Dermis microvascular lymphatic vessel endothelial cell (primary cell): Measurements from ENCODE around the gene PHACTR3. TPM values are rescaled to one million over a fixed set of nuclear protein-coding genes. Genes with fewer than 3 reads are reported as not detected.
"Not testable (repeated sequence)": the region's sequence is repeated elsewhere in the genome, so short reads cannot be mapped to it uniquely, and the experiment has no call there.

Experiments
- DNase-seq, 2 donors: peaks; one replicate each; pipeline versions ENCODE4 v3.0.0 to v3.0.0-alpha.2; 2010; ENCODE audit warnings: low read depth in 2 of 2
- total RNA-seq: library from RNA; depleted of rRNA; stranded (reverse); fragments of >200 nt; gene quantifications from 2 replicates; pipeline ENCODE4 v1.2.1, GENCODE V29; 2014

The PHACTR3 gene
- total RNA-seq, 1 donor from 2014 or later: 2.4 TPM

DNA sequence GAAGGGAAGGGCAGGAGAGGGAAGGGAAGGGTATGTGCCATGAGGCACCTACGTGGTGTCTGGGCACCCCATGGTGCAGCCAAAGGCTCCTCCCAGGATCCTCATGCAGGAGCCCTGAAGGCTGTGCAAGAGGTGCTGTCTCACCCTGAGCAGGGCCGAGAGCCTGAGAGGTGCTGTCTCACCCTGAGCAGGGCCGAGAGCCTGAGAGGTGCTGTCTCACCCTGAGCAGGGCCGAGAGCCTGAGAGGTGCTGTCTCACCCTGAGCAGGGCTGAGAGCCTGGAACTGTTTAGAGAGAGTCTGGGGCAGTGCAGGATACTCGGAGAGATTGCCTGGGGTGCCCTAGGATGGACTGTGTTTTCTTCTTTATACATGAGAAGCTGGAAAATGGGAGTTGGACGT is 14.2 kb downstream of the PHACTR3 start:
- DNase-seq: not testable (repeated sequence)

DNA sequence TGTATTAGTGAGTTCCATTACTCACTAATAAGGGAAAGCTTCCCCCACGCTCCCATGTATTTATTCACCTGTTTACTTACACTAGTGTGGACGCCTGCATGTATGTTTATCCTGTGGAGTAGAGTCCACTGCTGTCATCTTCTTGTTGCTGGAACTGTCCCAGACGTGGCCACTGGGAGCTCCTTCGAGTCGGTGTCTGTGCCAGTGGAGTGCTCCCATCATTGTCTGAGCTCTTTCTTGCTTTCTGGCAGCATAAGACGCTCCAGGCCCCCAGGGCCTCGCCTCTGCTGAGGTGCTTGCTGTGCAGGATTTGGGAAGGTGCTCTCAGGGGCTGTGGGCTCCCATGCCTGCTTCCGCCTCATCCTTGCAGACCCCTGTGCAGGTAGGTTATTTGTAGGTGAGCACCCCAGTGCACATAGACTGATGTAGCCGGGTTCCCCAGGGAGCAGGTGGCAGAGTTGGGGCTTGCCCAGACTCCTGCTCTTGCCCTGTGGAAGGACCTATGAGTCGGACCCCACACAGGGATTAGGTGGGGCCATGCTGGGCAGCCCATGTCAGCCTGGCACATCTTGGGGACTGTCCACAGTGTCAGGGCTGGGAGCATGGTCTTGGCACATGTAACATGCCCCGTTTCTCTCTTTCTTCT is 16.6 kb downstream of the PHACTR3 start:
- no peak for DNase-seq

DNA sequence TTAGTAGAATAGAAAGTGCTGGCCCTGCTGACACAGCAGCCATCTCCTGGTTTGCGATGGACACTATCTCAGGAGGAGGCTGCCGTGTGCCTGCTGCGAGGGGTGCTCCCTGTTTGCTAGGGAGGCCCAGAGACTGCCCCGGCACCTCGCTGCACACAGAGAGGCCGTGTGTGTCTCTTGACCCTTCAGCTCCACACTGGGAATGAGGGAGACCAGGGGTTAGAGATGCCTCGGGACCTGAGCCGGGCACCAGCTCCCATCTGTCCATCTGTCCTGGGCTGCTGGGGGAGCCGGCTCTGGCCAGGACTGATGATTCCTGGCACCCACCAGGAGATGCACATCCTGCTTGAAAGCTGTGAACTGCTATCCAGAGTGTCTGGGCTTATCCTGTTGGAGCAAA is 18.2 kb downstream of the PHACTR3 start:
- no peak for DNase-seq

DNA sequence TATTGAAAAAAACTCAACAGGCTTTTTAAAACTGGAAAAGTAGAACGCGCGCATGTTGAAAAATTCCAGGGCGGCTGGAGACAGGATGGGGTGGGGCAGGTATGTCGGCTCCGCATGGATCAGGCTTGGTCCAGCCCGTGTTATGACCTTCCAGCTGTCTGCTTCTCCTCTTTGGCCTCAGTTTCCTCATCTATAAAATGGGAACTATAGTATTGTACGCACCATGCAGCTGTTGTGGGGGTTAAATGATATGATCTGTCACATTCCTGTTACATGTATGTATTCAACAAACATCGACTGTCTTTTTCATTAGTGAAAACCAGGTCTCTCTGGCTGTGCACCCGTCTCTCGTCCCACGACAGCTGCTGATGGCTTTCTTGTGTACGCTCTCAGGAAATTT is 18.8 kb downstream of the PHACTR3 start:
- no peak for DNase-seq

DNA sequence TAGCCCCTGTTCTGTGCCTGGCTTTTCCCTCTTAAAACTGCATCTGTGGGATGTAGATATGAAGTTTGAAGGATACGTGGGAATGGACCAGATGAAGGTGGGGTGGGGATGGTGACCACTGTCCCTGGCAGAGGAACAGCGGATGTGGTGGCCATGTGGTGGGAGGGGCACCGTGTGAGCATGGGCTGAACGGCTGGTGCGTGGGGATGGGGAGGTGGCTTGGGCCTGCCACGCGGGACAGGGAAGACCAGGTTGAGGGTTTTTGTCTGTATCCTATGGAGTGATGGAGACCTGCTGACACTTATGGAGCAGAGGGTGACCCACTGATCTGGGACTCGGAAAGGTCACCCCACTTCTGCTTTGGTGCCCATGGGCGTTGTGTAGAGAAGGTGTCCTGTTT is 19.2 kb downstream of the PHACTR3 start:
- DNase-seq: no peak

DNA sequence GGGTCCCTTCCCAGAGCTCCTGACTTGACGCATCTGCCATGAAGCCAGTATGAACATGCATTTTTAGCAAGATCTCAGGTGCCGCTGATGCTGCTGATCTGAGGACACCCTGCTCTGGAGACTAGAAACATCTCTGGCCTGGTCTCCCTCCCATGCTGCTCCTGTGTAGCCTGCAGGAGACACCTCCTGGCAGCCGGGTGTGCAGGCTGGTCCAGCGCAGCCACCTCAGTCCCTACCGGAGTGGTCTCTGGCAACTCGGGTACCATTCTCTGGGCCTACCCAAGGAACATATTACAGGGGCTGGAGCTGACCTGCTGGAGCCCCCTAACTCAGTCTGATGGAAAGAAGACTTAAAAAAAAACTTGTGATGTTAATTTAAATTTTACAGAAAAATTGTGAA is 20.1 kb downstream of the PHACTR3 start:
- no peak for DNase-seq

DNA sequence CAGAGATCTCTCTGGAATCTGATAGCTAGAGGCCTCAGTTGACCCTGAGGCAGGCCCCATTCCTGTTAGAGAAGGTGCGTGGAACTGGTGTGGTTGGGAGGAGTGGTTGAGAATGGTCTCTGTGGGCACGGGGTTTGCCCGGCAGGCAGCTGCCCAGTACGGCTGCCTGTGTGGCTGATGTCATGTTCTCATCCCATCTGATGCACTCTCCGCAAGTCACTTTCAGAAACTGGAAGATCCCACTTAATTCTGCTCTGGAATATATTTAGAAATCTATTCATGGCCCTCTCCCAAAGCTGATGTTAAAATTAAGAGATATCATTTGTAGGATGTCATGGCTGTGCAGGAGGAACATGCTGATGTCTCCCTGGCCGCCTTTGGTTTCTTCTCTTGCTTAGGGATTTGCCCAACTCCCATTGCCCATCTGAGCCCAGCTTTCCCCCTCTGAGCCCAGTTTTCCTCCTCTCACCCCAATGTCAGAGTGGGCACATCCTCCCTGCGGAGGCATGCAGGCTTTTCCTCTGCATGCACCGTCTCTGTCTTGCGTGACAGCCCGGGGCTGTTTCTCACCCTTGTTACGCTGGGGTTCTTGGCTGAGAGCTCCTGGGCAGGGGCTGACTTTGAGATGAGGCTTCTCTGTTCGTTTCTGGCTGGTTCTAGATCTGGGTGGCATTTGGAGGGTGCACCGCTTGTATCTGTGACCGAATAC is 21.0 kb downstream of the PHACTR3 start:
- no peak for DNase-seq

DNA sequence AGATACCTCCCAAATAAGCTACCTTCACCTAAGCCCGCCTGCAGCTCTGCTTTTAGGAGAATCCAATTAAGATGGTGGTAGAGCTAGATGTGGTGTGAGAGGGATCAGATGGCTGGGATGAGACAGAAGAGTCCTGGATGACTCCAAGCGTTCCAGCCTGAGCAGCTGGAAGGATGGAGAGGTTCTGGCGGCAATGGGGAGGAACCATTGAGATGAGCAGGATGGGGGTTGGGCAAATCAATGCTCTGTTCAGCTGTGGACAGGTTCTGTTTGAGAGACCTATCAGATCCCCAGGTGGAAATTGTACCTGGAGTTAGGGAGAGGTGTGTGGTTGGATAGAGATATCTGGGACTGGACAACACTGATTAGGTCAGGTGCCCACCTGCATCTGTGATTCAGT is 23.0 kb downstream of the PHACTR3 start:
- no peak for DNase-seq

DNA sequence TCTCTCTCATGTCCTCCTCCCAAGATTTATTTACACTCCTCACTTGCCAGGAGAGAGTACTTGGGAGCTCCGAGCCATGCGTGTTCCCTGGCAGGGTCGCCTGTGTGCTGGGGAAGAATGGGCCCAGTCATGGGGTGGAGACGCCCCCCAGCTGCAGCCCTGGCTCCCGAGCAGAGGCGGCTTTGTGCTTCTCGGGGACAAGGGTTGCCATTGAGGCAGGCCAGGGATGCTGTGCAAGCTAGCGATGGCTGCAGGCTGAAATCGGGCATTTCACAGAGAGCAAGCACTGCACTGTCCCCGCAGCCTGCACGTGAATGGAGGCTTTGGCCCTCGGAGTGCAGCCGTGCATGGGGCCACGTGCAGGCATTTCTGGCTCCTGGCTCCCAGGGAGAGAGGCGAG is 23.8 kb downstream of the PHACTR3 start:
- DNase-seq: no peak

DNA sequence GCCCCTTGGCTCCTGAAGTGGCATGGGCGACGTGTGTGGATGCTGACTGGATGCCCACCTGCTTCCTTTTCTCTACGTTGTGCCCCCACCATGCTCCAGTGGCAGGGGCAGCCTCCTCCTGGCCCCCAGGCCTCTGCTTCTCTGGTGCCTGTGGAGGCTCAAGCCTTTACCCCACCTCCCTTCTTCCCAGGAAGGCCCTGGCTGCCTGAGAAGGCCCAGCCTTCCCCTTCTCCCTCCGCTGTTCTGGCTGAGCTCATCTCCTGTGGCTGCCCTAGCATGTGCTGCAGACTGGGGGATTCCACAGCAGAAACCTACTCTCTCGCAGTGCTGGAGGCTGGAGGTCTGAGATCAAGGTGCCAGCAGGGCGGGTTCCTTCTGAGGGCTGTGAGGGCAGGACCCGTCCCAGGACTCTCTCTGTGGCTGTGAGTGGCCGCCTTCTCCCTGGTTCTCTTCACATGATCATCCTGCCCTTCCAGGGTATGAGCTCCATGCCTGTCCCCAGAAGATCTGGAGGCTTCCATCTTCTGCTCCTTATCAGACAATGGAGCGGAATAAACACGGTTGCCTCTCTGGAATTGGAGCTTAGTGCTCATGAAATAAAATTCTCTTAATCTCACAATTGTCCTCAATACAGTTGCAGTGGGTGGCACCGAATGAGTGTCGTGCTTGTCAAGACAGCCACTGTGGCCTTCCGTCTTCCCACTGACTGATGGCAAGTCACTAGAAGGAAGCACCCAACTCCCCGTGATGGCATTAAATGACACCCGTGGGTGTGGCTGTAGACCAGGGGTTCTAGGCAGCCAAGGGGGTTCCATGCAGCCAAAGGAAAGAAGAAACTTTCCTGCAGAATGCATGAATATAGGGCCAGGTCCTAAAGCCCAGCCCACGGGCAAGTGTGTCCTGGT is 25.1 kb downstream of the PHACTR3 start:
- no peak for DNase-seq

DNA sequence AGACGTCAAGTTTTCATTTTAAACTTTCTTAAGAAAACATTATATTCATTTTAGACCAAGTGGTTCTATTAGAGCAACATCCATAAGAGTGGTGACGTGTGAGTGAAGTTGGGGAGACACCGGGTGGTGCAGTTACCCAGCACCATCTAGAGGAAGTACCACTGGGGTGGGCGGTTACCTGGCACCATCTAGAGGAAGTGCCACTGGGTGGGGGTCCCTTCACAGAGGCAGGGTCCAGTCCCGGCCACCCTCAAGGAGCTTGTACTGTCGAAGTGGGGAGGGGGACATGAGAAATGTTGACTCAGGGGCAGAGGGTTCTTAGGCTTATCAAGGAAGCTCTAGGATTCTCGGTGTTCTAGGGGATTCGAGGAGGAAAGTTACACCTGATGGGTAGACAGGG is 26.2 kb downstream of the PHACTR3 start:
- DNase-seq: no peak

DNA sequence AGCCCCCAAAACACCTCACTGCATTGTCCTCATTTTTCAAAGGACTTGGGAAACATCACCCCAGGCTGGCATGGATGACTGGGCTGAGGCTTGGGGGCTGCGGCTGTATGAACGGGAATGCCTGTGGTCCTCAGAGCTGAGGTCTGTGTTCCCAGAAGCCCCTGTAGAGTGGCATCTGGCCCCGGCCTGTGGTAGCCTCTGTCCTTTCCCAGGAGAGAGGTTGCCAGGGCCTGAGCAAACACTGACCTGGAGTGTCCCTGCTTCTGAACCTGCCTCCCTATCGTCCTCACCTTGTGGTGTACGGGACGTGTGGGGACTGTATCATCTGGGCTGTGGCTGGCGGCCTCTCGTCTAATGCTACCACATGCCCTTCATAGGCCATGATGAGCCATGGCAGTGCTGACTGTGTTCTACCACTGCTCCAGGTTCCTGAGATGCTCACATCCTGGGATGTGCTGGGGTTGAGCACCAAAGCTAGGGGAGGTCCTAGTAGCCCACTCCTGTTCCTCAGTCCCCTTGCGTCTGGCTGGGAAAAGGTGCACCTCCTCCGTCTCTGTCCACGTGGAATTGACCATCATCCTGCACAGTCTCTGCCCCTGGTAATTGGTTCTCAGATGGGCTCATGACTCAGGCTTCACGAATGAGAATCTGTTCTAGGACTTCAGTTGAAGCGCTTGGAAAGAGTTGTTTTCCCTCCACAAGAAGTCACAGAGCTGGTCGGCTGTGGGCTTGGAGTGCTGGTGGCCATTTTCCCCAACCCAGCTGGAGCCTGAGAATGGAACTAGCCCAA is 27.6 kb downstream of the PHACTR3 start:
- DNase-seq: no peak

DNA sequence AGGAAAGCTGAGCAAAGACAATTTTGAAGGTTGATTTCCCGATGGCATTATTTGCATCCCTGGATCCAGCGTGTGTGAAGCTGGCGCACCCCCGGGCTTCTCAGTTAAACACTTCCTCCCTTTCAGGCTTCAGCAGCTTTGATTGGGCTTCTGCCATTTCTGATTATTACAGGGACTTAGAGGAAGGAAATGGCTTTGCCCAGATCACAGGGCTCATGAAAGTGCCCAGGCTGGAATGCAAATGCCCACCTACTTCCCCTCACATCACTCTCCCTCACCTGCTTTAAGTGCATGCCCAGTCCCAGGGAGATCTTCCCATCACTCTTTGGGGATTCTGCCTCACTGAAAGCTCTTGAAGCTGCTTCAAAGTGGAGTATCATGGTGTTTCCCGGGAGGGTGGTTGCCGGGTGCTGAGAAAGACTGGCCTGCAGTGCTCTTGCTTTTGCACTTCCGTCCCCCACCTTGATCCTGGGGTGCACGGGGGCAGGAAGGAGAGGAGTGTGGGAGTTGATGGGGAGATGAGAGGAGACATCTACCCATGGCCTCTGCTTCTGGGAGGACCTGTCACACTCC is 28.3 kb downstream of the PHACTR3 start:
- no peak for DNase-seq

DNA sequence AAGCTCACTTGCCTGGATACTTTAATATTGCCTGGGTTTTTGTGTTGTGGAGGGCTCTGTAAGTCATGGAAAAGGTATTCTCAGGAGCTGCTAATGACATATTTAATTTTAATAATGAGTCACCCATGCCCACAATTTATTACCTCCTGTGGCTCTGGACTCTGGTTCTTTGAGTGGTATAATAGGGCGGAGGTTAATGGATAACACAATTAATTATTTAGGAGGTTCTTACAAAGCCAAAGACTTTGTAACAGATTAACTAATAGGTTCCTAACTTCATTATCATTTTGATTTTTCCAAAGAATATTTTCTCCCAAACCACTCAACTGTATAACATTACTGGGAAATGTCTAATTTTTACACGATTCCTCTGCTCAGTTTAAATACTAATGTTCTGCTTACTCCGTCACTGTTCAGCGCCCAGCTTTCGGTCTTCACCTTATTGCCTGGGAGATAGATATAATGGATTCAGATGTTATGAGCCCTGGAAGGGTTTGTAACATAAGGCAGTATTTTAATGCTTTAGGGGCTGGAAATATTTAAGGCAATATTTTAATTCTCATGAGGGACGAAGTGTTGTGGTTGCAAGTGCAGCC is 29.4 kb downstream of the PHACTR3 start:
- DNase-seq: no peak

DNA sequence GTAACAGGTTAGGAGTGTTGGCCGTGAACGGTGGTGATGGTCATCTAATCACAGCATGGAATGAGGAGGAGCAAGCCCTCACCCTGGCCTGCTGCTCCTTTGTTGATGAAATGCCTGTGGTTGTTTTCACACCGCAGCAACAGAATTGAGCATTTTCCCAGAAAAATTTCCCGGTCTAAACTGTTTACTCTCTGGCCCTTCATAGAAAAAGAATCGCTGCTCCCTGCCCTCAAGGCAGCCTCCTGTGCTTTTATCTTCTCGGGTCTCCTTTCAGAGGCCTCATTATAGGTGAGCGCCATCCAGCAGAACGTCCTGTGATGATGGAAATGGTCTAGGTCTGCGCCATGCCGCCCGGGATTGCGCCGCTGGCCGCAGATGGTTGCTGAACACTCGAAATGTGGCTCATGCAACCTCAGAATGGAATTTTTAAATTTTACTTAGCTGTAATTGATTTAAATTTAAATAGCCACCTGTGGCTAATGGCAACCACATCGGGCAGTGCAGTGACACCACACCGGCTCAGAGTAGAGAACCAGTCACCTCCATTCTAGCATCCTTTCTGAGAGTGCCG is 30.2 kb downstream of the PHACTR3 start:
- DNase-seq: no peak

DNA sequence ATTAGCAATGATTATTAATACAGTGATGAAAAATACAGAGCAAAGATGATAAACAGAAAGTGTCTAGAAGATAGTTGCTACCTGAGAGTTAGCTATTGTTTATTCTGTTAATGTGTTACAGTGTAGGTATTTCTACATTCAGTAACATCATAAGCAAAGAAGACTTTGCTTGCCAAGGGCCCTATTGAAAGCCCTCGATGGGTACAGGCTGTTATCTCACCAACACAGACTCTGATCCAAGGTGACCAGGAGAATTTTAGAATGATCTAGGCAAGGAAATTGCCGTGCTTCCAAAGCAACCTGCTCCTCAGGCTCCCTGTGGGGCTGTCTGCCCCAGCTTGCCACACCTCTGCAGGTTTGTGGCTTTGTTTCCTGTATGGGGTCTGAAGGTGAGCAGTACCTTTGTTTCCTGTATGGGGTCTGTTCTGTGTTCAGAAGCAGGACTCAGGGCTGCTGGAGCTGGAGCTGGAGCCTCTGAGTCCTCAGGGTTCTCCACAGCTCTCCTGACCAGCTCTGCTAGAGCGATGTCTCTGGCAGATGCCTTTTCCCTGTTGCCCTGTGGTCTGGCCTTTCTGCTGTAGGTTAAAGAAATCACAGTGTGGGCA is 32.5 kb downstream of the PHACTR3 start:
- DNase-seq: no peak

DNA sequence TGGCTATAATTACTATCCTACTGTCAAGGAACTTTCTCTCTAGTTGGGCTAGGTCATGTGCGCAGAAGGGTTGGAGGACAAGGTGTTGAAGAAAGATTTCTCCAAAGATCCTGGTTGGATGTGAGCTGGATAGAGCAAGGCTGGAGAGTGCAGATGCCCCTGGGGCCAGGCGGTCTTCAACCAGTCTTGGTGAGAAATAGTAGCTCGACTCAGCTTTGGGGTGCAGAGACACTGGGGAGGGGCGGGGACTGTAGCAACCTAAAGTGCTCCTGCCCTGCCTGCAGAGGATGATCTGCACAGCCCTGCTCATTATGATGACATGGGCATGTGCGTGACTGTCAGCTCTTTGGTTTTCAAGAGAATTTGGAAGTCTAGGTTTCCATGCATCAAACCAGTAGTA is 35.9 kb downstream of the PHACTR3 start:
- DNase-seq: no peak

DNA sequence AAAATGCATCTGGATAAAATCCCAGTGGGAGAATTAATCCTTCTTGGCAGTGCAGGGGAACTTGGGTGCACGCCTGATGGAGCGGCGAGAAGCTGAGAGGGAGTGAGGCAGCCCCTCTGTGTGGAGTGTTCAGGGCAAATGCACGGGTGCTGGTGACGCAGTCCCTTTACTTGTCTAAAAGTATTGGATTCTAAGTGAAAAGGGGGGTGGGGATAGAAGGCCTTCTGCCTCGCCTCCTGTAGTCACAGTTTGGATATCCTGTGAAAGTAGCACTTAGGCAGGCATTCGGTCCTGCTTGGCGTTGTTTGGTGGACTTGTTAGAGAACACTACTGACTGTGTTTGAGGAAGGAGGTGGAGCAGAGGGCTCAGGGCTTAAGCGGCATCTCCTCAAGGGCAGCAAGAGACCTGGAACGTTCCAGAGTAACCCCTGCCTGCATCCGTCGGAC is 39.3 kb downstream of the PHACTR3 start:
- DNase-seq: no peak

DNA sequence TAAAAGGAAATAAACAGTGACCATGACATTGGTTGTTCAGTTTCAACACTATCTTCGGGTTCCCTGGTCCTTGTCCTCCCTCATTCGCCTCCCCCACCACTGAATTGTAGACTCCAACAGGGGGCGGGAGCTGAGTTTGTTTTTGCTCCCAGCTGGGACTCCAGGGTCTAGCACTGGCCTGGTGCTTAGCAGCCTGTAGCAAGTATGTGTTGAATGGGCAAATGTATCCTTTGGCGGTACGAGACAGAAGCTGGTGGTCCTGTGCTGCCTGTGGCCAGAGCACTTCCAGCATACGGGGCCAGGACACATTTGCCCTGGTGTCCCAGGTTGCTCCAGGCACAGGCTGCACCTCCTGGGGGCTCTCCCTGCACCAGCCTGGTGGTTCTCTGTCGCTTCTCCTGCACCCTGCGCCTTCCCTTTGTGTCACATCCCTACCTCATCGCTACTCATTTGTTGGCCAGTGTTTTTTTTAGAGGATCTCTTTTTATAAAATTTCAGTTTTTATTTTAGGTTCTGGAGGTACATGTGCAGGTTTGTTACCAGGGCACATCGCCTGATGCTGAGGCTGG is 40.1 kb downstream of the PHACTR3 start:
- DNase-seq: no peak

DNA sequence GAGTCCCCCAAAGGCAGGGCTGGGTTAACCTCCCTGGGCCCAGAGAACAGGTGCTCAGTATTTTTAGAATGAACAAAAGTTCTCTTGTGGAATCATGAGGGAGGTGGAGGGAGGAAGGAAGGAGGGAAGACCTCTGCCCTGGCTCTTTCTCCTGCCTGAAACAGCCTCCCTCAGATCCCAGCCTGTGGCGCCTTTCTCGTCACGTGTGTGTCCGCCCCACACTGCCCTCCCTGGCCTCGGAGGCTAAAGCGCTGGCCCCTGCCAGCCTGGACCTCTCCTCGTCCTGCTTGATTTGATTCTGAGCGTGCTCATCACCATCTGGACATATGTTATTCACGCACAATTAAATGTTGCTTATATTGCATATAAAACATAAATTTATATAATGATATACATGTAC is 40.9 kb downstream of the PHACTR3 start:
- no peak for DNase-seq
